IMR-90 (cell line): Measurements from ENCODE around the gene ITGA6. TPM values are rescaled to one million over a fixed set of nuclear protein-coding genes. Genes with fewer than 3 reads are reported as not detected.
A peak's percentile ranks its signal among the peaks of the same experiment; 100 is the strongest.

Experiments used
- ATAC-seq: fragments of 200-7000 bp; cut with Tn5 transposase; 2 replicates; pipeline ENCODE4 v1.9.1; 2020; ENCODE audit warnings: low read depth, mild to moderate bottlenecking, moderate library complexity
- BruUV-seq: library from RNA; stranded (reverse); fragments of 400-500 nt; replicated peaks from 2 replicates; lab custom pipeline; 2021; lab: Mats Ljungman, UMichigan
- CTCF ChIA-PET: fragments of 300-600 bp; formaldehyde crosslinking; extraction: SDS; loops from one replicate; lab custom pipeline; 2021; ENCODE audit warnings: antibody characterized with exemption; lab: Yijun Ruan, JAX
- POLR2A ChIA-PET: fragments of 300-600 bp; sonication (Branson Sonifier 250); formaldehyde crosslinking; loops from one replicate; lab custom pipeline; 2022; ENCODE audit warnings: antibody characterized with exemption; ENCODE audit not compliant: unreplicated experiment; lab: Charles Lee
- DNase-seq: peaks from one replicate; pipeline ENCODE4 v3.0.0; 2013
- H2AFZ ChIP-seq: replicated peaks from 2 replicates; pipeline ENCODE3; 2013; ENCODE audit warnings: low read length, mild to moderate bottlenecking; ENCODE audit not compliant: poor library complexity
- H2AK5ac ChIP-seq: 2 replicates; pipeline ENCODE4 v1.6.1; 2013; ENCODE audit warnings: low read depth, low read length, inconsistent platforms
- H2AK9ac ChIP-seq: replicated peaks from 2 replicates; pipeline ENCODE3; 2013; ENCODE audit warnings: mild to moderate bottlenecking, low read depth, low read length, moderate library complexity; ENCODE audit not compliant: poor library complexity
- H2BK120ac ChIP-seq: 2 replicates; pipeline ENCODE4 v1.6.1; 2013; ENCODE audit warnings: low read depth, low read length, inconsistent platforms
- H2BK15ac ChIP-seq: 3 replicates; pipeline ENCODE4 v1.6.1; 2013; ENCODE audit warnings: low read depth, low read length, inconsistent platforms
- H2BK20ac ChIP-seq: 2 replicates; pipeline ENCODE4 v1.6.1; 2013; ENCODE audit warnings: low read depth, mild to moderate bottlenecking, inconsistent platforms, low read length, moderate library complexity
- H2BK5ac ChIP-seq: 2 replicates; pipeline ENCODE4 v1.6.1; 2013; ENCODE audit warnings: mild to moderate bottlenecking, low read depth, low read length, inconsistent platforms; ENCODE audit not compliant: poor library complexity, severe bottlenecking
- H3K14ac ChIP-seq: replicated peaks from 2 replicates; pipeline ENCODE4 v1.6.1; 2013; ENCODE audit warnings: low read depth, low read length, inconsistent platforms
- H3K18ac ChIP-seq: 2 replicates; pipeline ENCODE4 v1.6.1; 2013; ENCODE audit warnings: low read depth, low read length, control low read depth
- H3K23ac ChIP-seq: 2 replicates; pipeline ENCODE4 v1.6.1; 2013; ENCODE audit warnings: low read depth, low read length, inconsistent platforms
- H3K27ac ChIP-seq: 2 replicates; pipeline ENCODE4 v1.5.1; 2013; ENCODE audit warnings: mild to moderate bottlenecking, control low read depth, low read length; ENCODE audit not compliant: insufficient read depth
- H3K27me3 ChIP-seq: 2 replicates; pipeline ENCODE4 v1.6.1; 2013; ENCODE audit warnings: low read length; ENCODE audit not compliant: control insufficient read depth, insufficient read depth
- H3K36me3 ChIP-seq: 2 replicates; pipeline ENCODE4 v1.6.1; 2013; ENCODE audit warnings: low read length, mixed read lengths; ENCODE audit not compliant: control insufficient read depth, insufficient read depth
- H3K4ac ChIP-seq: 2 replicates; pipeline ENCODE4 v1.6.1; 2013; ENCODE audit warnings: low read depth, low read length, inconsistent platforms
- H3K4me1 ChIP-seq: 2 replicates; pipeline ENCODE4 v1.6.1; 2013; ENCODE audit warnings: low read length, mixed read lengths; ENCODE audit not compliant: control insufficient read depth, insufficient read depth
- H3K4me2 ChIP-seq: 2 replicates; pipeline ENCODE4 v1.6.1; 2013; ENCODE audit warnings: low read depth, mild to moderate bottlenecking, control low read depth, low read length, moderate library complexity
- H3K4me3 ChIP-seq: 2 replicates; pipeline ENCODE4 v1.5.1; 2013; ENCODE audit warnings: low read depth, mild to moderate bottlenecking, control low read depth, low read length, moderate library complexity; ENCODE audit not compliant: insufficient read depth
- H3K56ac ChIP-seq: 2 replicates; pipeline ENCODE4 v1.6.1; 2013; ENCODE audit warnings: low read length, inconsistent platforms; ENCODE audit not compliant: insufficient read depth; ENCODE audit errors: extremely low read depth
- H3K79me1 ChIP-seq, 2 experiments: 2 replicates each; pipeline ENCODE4 v1.6.1; 2013; ENCODE audit warnings: low read length in 2 of 2, inconsistent platforms in 1 of 2, low read depth in 1 of 2
- H3K9ac ChIP-seq: 2 replicates; pipeline ENCODE4 v1.6.1; 2013; ENCODE audit warnings: low read depth, low read length, control low read depth
- H3K9me1 ChIP-seq: 2 replicates; pipeline ENCODE4 v1.6.1; 2013; ENCODE audit warnings: low read length, inconsistent platforms; ENCODE audit not compliant: insufficient read depth
- H3K9me3 ChIP-seq: 2 replicates; pipeline ENCODE4 v1.6.1; 2013; ENCODE audit warnings: low read length; ENCODE audit not compliant: control insufficient read depth, insufficient read depth
- H4K20me1 ChIP-seq: 2 replicates; pipeline ENCODE4 v1.6.1; 2013; ENCODE audit warnings: low read length, inconsistent platforms; ENCODE audit not compliant: insufficient read depth
- H4K5ac ChIP-seq: 2 replicates; pipeline ENCODE4 v1.6.1; 2013; ENCODE audit warnings: mild to moderate bottlenecking, low read depth, low read length, control low read depth
- H4K8ac ChIP-seq, 2 experiments: 2 replicates each; pipeline ENCODE4 v1.6.1; 2013; ENCODE audit warnings: low read depth in 2 of 2, low read length in 2 of 2, control low read depth in 1 of 2, inconsistent platforms in 1 of 2
- H4K91ac ChIP-seq: 2 replicates; pipeline ENCODE4 v1.6.1; 2013; ENCODE audit warnings: low read depth, low read length, inconsistent platforms; ENCODE audit not compliant: insufficient read depth
- CTCF ChIP-seq: conservative IDR thresholded peaks from 2 replicates; pipeline ENCODE4 v1.5.1; 2012; ENCODE audit warnings: mild to moderate bottlenecking, low read depth, low read length, improper control_type of control experiment
- NFE2L2 ChIP-seq: fragments of 150-350 bp; IDR thresholded peaks from 2 replicates; pipeline ENCODE4 v1.6.1; 2016; ENCODE audit warnings: low read depth, mild to moderate bottlenecking, low read length
- RAD21 ChIP-seq: IDR thresholded peaks from 2 replicates; pipeline ENCODE4 v1.6.1; 2012; ENCODE audit warnings: low read length, improper control_type of control experiment
- SMC3 ChIP-seq: fragments of 150-350 bp; IDR thresholded peaks from 2 replicates; pipeline ENCODE4 v1.6.1; 2016; ENCODE audit warnings: low read depth, mild to moderate bottlenecking, antibody characterized with exemption, low read length, moderate library complexity
- WGBS, 2 experiments: methylation state at CpG; one replicate each; pipeline versions ENCODE4 v1.1.5 to v1.1.7; 2013; ENCODE audit warnings: missing lambda C conversion rate in 2 of 2; ENCODE audit not compliant: insufficient read length in 1 of 2; ENCODE audit errors: extremely low coverage in 2 of 2; 5-methylcytosine and 5-hydroxymethylcytosine counted together
- dilution Hi-C: fragments of 300-500 bp; cut with HindIII; formaldehyde crosslinking; loops from one replicate; pipeline ENCODE4 v1.14.3; 2018; ENCODE audit warnings: low sequenced_read_pairs; ENCODE audit not compliant: unreplicated experiment
- in situ Hi-C: fragments of 300-500 bp; cut with MboI; formaldehyde crosslinking; loops from 3 replicates; pipeline ENCODE4 v1.14.3; 2019; ENCODE audit warnings: low sequenced_read_pairs, inconsistent platforms, mixed read lengths
- intact Hi-C: fragments of 100-400 bp; cut with micrococcal nuclease; formaldehyde crosslinking; loops from 2 replicates; pipeline ENCODE4 v1.10.0; 2022
- polyA plus RNA-seq, 3 experiments: library from polyadenylated mRNA; depleted of rRNA; stranded (reverse); fragments of >200 nt; gene quantifications; 2 replicates each; pipeline ENCODE4 v1.2.3, GENCODE V29; 2012; ENCODE audit warnings: low replicate concordance in 1 of 3
- total RNA-seq: library from RNA; depleted of rRNA; stranded (reverse); fragments of >200 nt; gene quantifications from 2 replicates; pipeline ENCODE4 v1.2.3, GENCODE V29; 2012

The ITGA6 gene
- total and polyA plus RNA-seq, 2 of the 4 experiments (the other 2 are of a cell fraction), result 12.5 to 43.9 TPM

- H3K9ac ChIP-seq, result 0 out of 2 replicates have a peak overlapping the region, but pooled peaks have one; percentile 14
- peak overlapping the region in 1 of 2 experiments; percentile 48; a peak in 2 of 4 replicates for H4K8ac ChIP-seq
- POLR2A ChIA-PET, result interaction anchor here (0.5 kb wide), 1 partner anchor 339 kb away, joined by 10 read pairs; no protein-coding TSS in a partner anchor
- peak overlapping the region; percentile 44 for H3K23ac ChIP-seq
- no peaks in the 10 kb centered on the region for H3K27me3 ChIP-seq
- H2BK120ac ChIP-seq, result peak overlapping the region; percentile 71; the same call in 1 of the 2 replicates
- H4K5ac ChIP-seq, result no peak overlapping the region
- H2BK15ac ChIP-seq, result peak overlapping the region; percentile 31; the same call in 1 of the 3 replicates
- dilution Hi-C loops (no loop called here), intact Hi-C loops (loop anchor here (1.0 to 10.0 kb wide), 5 partner anchors 33 to 1487 kb away; no protein-coding TSS in a partner anchor), in situ Hi-C loops (loop anchor here (5.0 to 25.0 kb wide), 4 partner anchors 289 to 887 kb away; no protein-coding TSS in a partner anchor)
- H2BK5ac ChIP-seq, result peak overlapping the region; percentile 11
- H2AFZ ChIP-seq, result peak overlapping the region; percentile 75
- peaks cover 6% of the 10 kb centered on the region for H3K4me1 ChIP-seq
- peak; percentile 34 for DNase-seq
- WGBS, 2 experiments, result 13% methylated on average over 3 of the region's 11 CpGs; no CpG with 5 or more reads in 1 of the 2 experiments
- peak overlapping the region; percentile 78 for H2BK20ac ChIP-seq
- no peaks in the 10 kb centered on the region for H3K9me3 ChIP-seq
- peak overlapping the region; percentile 19 for H3K27ac ChIP-seq
- H3K4ac ChIP-seq, result peak overlapping the region; percentile 61
- CTCF ChIA-PET, result interaction anchor here (0.5 to 3.3 kb wide), 29 partner anchors 17 to 1531 kb away, joined by 3 to 22 read pairs (median 5); partner anchors contain the start of gene ITGA6
- no peaks in the 10 kb centered on the region for H4K20me1 ChIP-seq
- H2AK9ac ChIP-seq, result peak overlapping the region; percentile 15
- H3K14ac ChIP-seq, result peak overlapping the region; percentile 61
- BruUV-seq, result no TSS peak
- 0 out of 2 replicates have a peak overlapping the region, but pooled peaks have one; percentile 17 for H4K91ac ChIP-seq
- H3K36me3 ChIP-seq, result no peaks in the 10 kb centered on the region
- no peak overlapping the region for H3K4me3 ChIP-seq
- ATAC-seq, result peak; percentile 57
- H3K4me2 ChIP-seq, result peak overlapping the region; percentile 75
- H3K18ac ChIP-seq, result peak overlapping the region; percentile 55
- TF ChIP-seq CTCF, result peak; percentile 89
- no peak for TF ChIP-seq NFE2L2
- TF ChIP-seq SMC3, result peak; percentile 97
- peak; percentile 96 for TF ChIP-seq RAD21
- H2AK5ac ChIP-seq, result peak overlapping the region; percentile 79
- no peak overlapping the region for H3K56ac ChIP-seq
- peaks cover 5% of the 10 kb centered on the region; the same call in 1 of the 2 replicates for H3K9me1 ChIP-seq
- peaks cover 22 to 44% of the 10 kb centered on the region in 2 experiments; a peak in 3 of 4 replicates for H3K79me1 ChIP-seq
Observed at GRCh38 chr2:172461591-172462372, 34.4 kb downstream of the ITGA6 start.
